K562 (cell line): Measurements from ENCODE around the gene CTNS. TPM values are rescaled to one million over a fixed set of nuclear protein-coding genes. Genes with fewer than 3 reads are reported as not detected.

Source experiments
- ATAC-seq: fragments of 200-7000 bp; cut with Tn5 transposase; 3 replicates; pipeline ENCODE4 v1.9.1; 2020; ENCODE audit warnings: moderate library complexity
- BruUV-seq: library from RNA; stranded (reverse); fragments of 400-500 nt; replicated peaks from 2 replicates; lab custom pipeline; 2021; lab: Mats Ljungman, UMichigan
- CTCF ChIA-PET: fragments of 300-600 bp; formaldehyde crosslinking; extraction: SDS; loops from one replicate; lab custom pipeline; 2021; ENCODE audit warnings: low intra/inter-chr PET ratio; lab: Yijun Ruan, JAX
- POLR2A ChIA-PET: fragments of 300-600, 350-650 bp; sonication (Branson Sonifier 250); formaldehyde crosslinking; extraction: SDS; loops from one replicate; lab custom pipeline; 2021; ENCODE audit warnings: antibody characterized with exemption, inconsistent platforms; lab: Yijun Ruan, JAX
- DNase-seq, 4 experiments: peaks; one replicate each; pipeline versions ENCODE4 v3.0.0 to v3.0.0-alpha.2; 2011 to 2018; ENCODE audit warnings: low spot score in 3 of 4, mixed read lengths in 3 of 4; ENCODE audit errors: extremely low read depth in 1 of 4
- FAIRE-seq: peaks from 2 replicates; lab custom pipeline; 2011; peaks lifted over from hg19 to GRCh38; lab: Jason Lieb, UNC
- H2AFZ ChIP-seq: 2 replicates; pipeline ENCODE4 v1.6.0; 2011; ENCODE audit warnings: low read depth, low read length, control low read depth, inconsistent platforms
- H3K27ac ChIP-seq: fragments of 200-600 bp; 3 replicates; pipeline ENCODE4 v1.8.0; 2011; ENCODE audit warnings: low read depth, mild to moderate bottlenecking, control low read depth, inconsistent platforms, low read length, moderate library complexity, mixed read lengths; ENCODE audit errors: extremely low read depth
- H3K27me3 ChIP-seq, 2 experiments: fragments of 300-600 bp in 1 of 2; 2 replicates in 1 of 2; 3 replicates in 1 of 2; pipeline versions ENCODE4 v1.6.0 to v1.8.0; 2011; ENCODE audit warnings: inconsistent platforms in 2 of 2, low read length in 2 of 2, mild to moderate bottlenecking in 1 of 2, mixed read lengths in 1 of 2, moderate library complexity in 1 of 2; ENCODE audit not compliant: control insufficient read depth in 2 of 2, insufficient read depth in 2 of 2
- H3K36me3 ChIP-seq: fragments of 300-600 bp; 3 replicates; pipeline ENCODE4 v1.8.0; 2011; ENCODE audit warnings: mild to moderate bottlenecking, low read length, inconsistent platforms; ENCODE audit not compliant: control insufficient read depth, insufficient read depth
- H3K4me1 ChIP-seq, 2 experiments: fragments of 200-600 bp in 1 of 2; replicated peaks in 1 of 2; 2 replicates in 1 of 2; 3 replicates in 1 of 2; pipeline versions ENCODE4 v1.5.1 to v1.8.0; 2011; ENCODE audit warnings: inconsistent platforms in 2 of 2, low read length in 2 of 2, mild to moderate bottlenecking in 1 of 2, mixed read lengths in 1 of 2, moderate library complexity in 1 of 2; ENCODE audit not compliant: control insufficient read depth in 2 of 2, insufficient read depth in 2 of 2
- H3K4me2 ChIP-seq: 2 replicates; pipeline ENCODE4 v1.6.1; 2011; ENCODE audit warnings: low read length, control low read depth, inconsistent platforms, mixed read lengths; ENCODE audit not compliant: insufficient read depth
- H3K4me3 ChIP-seq: fragments of 200-600 bp; sonication (generic), shearing (Covaris generic); 2 replicates; pipeline ENCODE4 v1.5.1; 2016; ENCODE audit warnings: control low read depth, inconsistent platforms
- H3K79me2 ChIP-seq: fragments of 200-600 bp; 3 replicates; pipeline ENCODE4 v1.8.0; 2011; ENCODE audit warnings: low read length, inconsistent platforms; ENCODE audit not compliant: control insufficient read depth, insufficient read depth
- H3K9ac ChIP-seq, 2 experiments: 2 replicates each; pipeline versions ENCODE4 v1.6.0 to v1.6.1; 2011; ENCODE audit warnings: low read depth in 2 of 2, low read length in 2 of 2, control low read depth in 1 of 2, inconsistent platforms in 1 of 2, mild to moderate bottlenecking in 1 of 2, mixed read lengths in 1 of 2; ENCODE audit not compliant: insufficient read depth in 1 of 2
- H3K9me1 ChIP-seq: one replicate; pipeline ENCODE4 v1.6.0; 2011; ENCODE audit warnings: inconsistent platforms, mild to moderate bottlenecking, low read length, moderate library complexity; ENCODE audit not compliant: control insufficient read depth, insufficient read depth
- H3K9me3 ChIP-seq: replicated peaks from 2 replicates; pipeline ENCODE4 v1.5.1; 2011; ENCODE audit warnings: low read depth, low read length, inconsistent platforms; ENCODE audit not compliant: control insufficient read depth, insufficient read depth
- H4K20me1 ChIP-seq: replicated peaks from 2 replicates; pipeline ENCODE4 v1.6.1; 2011; ENCODE audit warnings: low read length, inconsistent platforms, mixed read lengths; ENCODE audit not compliant: control insufficient read depth, insufficient read depth
- ATF7 ChIP-seq: fragments of 450-650 bp; IDR thresholded peaks from 2 replicates; pipeline ENCODE4 v1.7.1; 2014; ENCODE audit warnings: mild to moderate bottlenecking, moderate library complexity
- PRDM10 ChIP-seq: fragments of 450-650 bp; IDR thresholded peaks from 2 replicates; pipeline ENCODE4 v1.6.1; 2018; ENCODE audit not compliant: partially characterized antibody
- SLC30A9 ChIP-seq: fragments of 250-450 bp; sonication (Bioruptor Pico); IDR thresholded peaks from 2 replicates; pipeline ENCODE4 v1.8.0; 2022; ENCODE audit warnings: mild to moderate bottlenecking, moderate library complexity
- WGBS: fragments of 100-300 bp; shearing (Covaris generic); methylation state at CpG from one replicate; pipeline ENCODE4 v1.1.6; 2016; ENCODE audit warnings: low coverage, mixed read lengths; ENCODE audit not compliant: insufficient coverage; ENCODE audit errors: missing lambda C conversion rate; 5-methylcytosine and 5-hydroxymethylcytosine counted together
- in situ Hi-C: fragments of 300-500 bp; cut with MboI; formaldehyde crosslinking; loops from 4 replicates; pipeline ENCODE4 v1.15.0; 2018; ENCODE audit warnings: inconsistent platforms, mixed read lengths
- intact Hi-C: fragments of 100-400 bp; cut with micrococcal nuclease; formaldehyde crosslinking; loops from 2 replicates; pipeline ENCODE4 v1.14.2; 2022
- polyA plus RNA-seq, 8 experiments: library from polyadenylated mRNA; depleted of rRNA in 4 of 8; stranded (reverse) in 5 of 8; unstranded in 3 of 8; fragments of >200 nt; fragmentation: Nextera tagmentation in 2 of 8; fragmentation: Illumina TruSeq in 1 of 8; extraction: Ambion mirVana in 2 of 8; extraction: Trizol in 1 of 8; gene quantifications; 2 replicates each; pipeline versions ENCODE4 v1.2.1 to v1.2.3, GENCODE V29; 2011 to 2014; ENCODE audit warnings: inconsistent platforms in 1 of 8, missing spikeins in 1 of 8
- total RNA-seq, 7 experiments: library from RNA; depleted of rRNA in 6 of 7; stranded (reverse); fragments of >200 nt in 6 of 7; fragmentation: Illumina TruSeq in 2 of 7; extraction: Trizol in 2 of 7; gene quantifications; 2 replicates each; pipeline versions ENCODE4 v1.2.1 to v1.2.3, GENCODE V29; 2011 to 2021; ENCODE audit warnings: low replicate concordance in 1 of 7

CTNS gene
- total and polyA plus RNA-seq, 9 of the 15 experiments (the other 6 are each of a cell fraction or from before 2014, with no cell fraction given), result 0.66 to 8.4 (median 4.9) TPM

- intact Hi-C loops, result no loop called here
Observed at GRCh38 chr17:3593384-3593783, 43.2 kb upstream of the CTNS start.

More at GRCh38 chr17:3593384-3593783, 43.2 kb upstream of the CTNS start:
- Histone ChIP-seq H3K4me3 (no peak overlapping the region), H3K27me3 (peaks cover 14 to 76% of the 10 kb centered on the region in 2 experiments; a peak in 3 of 5 replicates), H3K9me1 (no peaks in the 10 kb centered on the region), H3K4me2 (no peak overlapping the region), H3K4me1 (peaks cover 0 to 4% of the 10 kb centered on the region in 2 experiments; a peak in 1 of 5 replicates), H3K27ac (no peak overlapping the region), H3K9ac (no peak overlapping the region), H3K9me3 (no peaks in the 10 kb centered on the region), H2AFZ (no peak overlapping the region), H3K36me3 (no peaks in the 10 kb centered on the region), H4K20me1 (peaks cover 5% of the 10 kb centered on the region), H3K79me2 (no peaks in the 10 kb centered on the region)
- no TSS peak for BruUV-seq
- in situ Hi-C loops, result no loop called here
- DNase-seq (no peak), FAIRE-seq (no peak), ATAC-seq (no peak)
- 0 out of 2 replicates have a peak, but pooled peaks have one; percentile 20 for TF ChIP-seq ATF7
- no peak for TF ChIP-seq SLC30A9 (CRISPR knock-in tag)
- TF ChIP-seq PRDM10, result peak; percentile 91
- WGBS, result 15% methylated on average over 3 of the region's 5 CpGs
- CTCF ChIA-PET, result no interaction called here
- POLR2A ChIA-PET, result interaction anchor here (0.6 kb wide), 1 partner anchor 736 kb away, joined by 3 read pairs; no protein-coding TSS in a partner anchor
